Measurements from ENCODE around the gene CREBL2. TPM values are rescaled to one million over a fixed set of nuclear protein-coding genes. Genes with fewer than 3 reads are reported as not detected.

CREBL2 gene
- total RNA-seq, 3 donors from 2014 or later (not counting 1 experiment from before 2014, with no cell fraction given) = 9.0 to 13.1 (median 10.7) TPM

- H3K4me1 ChIP-seq (ENCODE audit: control insufficient read depth, insufficient read depth, low read length) = no peaks in the 10 kb centered on the region
- H3K4me1 Mint-ChIP-seq = no peaks in the 10 kb centered on the region
- H3K9me3 ChIP-seq (ENCODE audit: control insufficient read depth, insufficient read depth, low read length) = no peaks in the 10 kb centered on the region
- no peak overlapping the region for H3K27ac Mint-ChIP-seq
- no peaks in the 10 kb centered on the region for H3K36me3 ChIP-seq (ENCODE audit: control insufficient read depth, insufficient read depth, low read length)
- H3K36me3 Mint-ChIP-seq = no peaks in the 10 kb centered on the region
- intact Hi-C loops (cut with micrococcal nuclease) = no loop called here
- no CpG with 5 or more reads among the region's 1 CpG for WGBS (ENCODE audit: insufficient coverage)
- TF ChIP-seq CTCF (IDR thresholded peaks at IDR 0.05) = no peak
- no peaks in the 10 kb centered on the region for H3K9me3 Mint-ChIP-seq
- no peak overlapping the region for H3K4me3 Mint-ChIP-seq
- no peaks in the 10 kb centered on the region for H3K27me3 ChIP-seq (ENCODE audit: control insufficient read depth, insufficient read depth, low read length)
- DNase-seq (no peak), ATAC-seq (no peak)
- no peak overlapping the region for H3K4me3 ChIP-seq (ENCODE audit: low read length)
- H3K27me3 Mint-ChIP-seq (ENCODE audit: low read depth in 2 of 2) = no peaks in the 10 kb centered on the region
- no peak overlapping the region for H3K27ac ChIP-seq (ENCODE audit: low read length)
Observed at GRCh38 chr12:12668005-12668404, 56.3 kb downstream of the CREBL2 start.

GRCh38 chr12:12669020-12669419 lies 57.3 kb downstream of the CREBL2 start:
- no peaks in the 10 kb centered on the region for H3K9me3 ChIP-seq (ENCODE audit: control insufficient read depth, insufficient read depth, low read length)

GRCh38 chr12:12671850-12672660 lies 60.4 kb downstream of the CREBL2 start:
- H3K27ac ChIP-seq (ENCODE audit: low read length) = no peak overlapping the region
- 88% methylated on average over 5 of the region's 8 CpGs for WGBS (ENCODE audit: insufficient coverage)
- H3K27me3 ChIP-seq (ENCODE audit: control insufficient read depth, insufficient read depth, low read length) = no peaks in the 10 kb centered on the region
- Mint-ChIP-seq H3K4me1 (no peaks in the 10 kb centered on the region), H3K4me3 (no peak overlapping the region), H3K9me3 (no peaks in the 10 kb centered on the region), H3K27ac (no peak overlapping the region), H3K36me3 (no peaks in the 10 kb centered on the region), H3K27me3 (ENCODE audit: low read depth in 2 of 2) (no peaks in the 10 kb centered on the region)
- DNase-seq = no peak
- intact Hi-C loops (cut with micrococcal nuclease) = no loop called here
- no peaks in the 10 kb centered on the region for H3K9me3 ChIP-seq (ENCODE audit: control insufficient read depth, insufficient read depth, low read length)
- no peaks in the 10 kb centered on the region for H3K36me3 ChIP-seq (ENCODE audit: control insufficient read depth, insufficient read depth, low read length)
- H3K4me1 ChIP-seq (ENCODE audit: control insufficient read depth, insufficient read depth, low read length) = no peaks in the 10 kb centered on the region
- H3K4me3 ChIP-seq (ENCODE audit: low read length) = no peak overlapping the region
- no peak for ATAC-seq
- no peak for TF ChIP-seq CTCF (IDR thresholded peaks at IDR 0.05)

More at GRCh38 chr12:12669020-12669419, 57.3 kb downstream of the CREBL2 start:
- no peak for TF ChIP-seq CTCF (IDR thresholded peaks at IDR 0.05)
- no peak overlapping the region for H3K27ac ChIP-seq (ENCODE audit: low read length)
- H3K4me3 Mint-ChIP-seq = no peak overlapping the region
- no peaks in the 10 kb centered on the region for H3K36me3 ChIP-seq (ENCODE audit: control insufficient read depth, insufficient read depth, low read length)
- no peaks in the 10 kb centered on the region for H3K4me1 ChIP-seq (ENCODE audit: control insufficient read depth, insufficient read depth, low read length)
- DNase-seq (no peak), ATAC-seq (no peak)
- no peak overlapping the region for H3K27ac Mint-ChIP-seq
- no peak overlapping the region for H3K4me3 ChIP-seq (ENCODE audit: low read length)
- H3K27me3 ChIP-seq (ENCODE audit: control insufficient read depth, insufficient read depth, low read length) = no peaks in the 10 kb centered on the region
- 100% methylated on average over 2 of the region's 2 CpGs for WGBS (ENCODE audit: insufficient coverage)
- H3K36me3 Mint-ChIP-seq = no peaks in the 10 kb centered on the region
- no peaks in the 10 kb centered on the region for H3K4me1 Mint-ChIP-seq
- intact Hi-C loops (cut with micrococcal nuclease) = no loop called here
- no peaks in the 10 kb centered on the region for H3K9me3 Mint-ChIP-seq
- no peaks in the 10 kb centered on the region for H3K27me3 Mint-ChIP-seq (ENCODE audit: low read depth in 2 of 2)

- TF ChIP-seq CTCF (IDR thresholded peaks at IDR 0.05) = no peak
- Mint-ChIP-seq H3K4me3 (no peak overlapping the region), H3K9me3 (no peaks in the 10 kb centered on the region), H3K36me3 (no peaks in the 10 kb centered on the region), H3K4me1 (no peaks in the 10 kb centered on the region), H3K27ac (no peak overlapping the region), H3K27me3 (ENCODE audit: low read depth in 2 of 2) (no peaks in the 10 kb centered on the region)
- ATAC-seq (peak in 1 of 3 donors; percentile 21), DNase-seq (no peak)
- WGBS (ENCODE audit: insufficient coverage) = 86% methylated on average over 3 of the region's 3 CpGs
- Histone ChIP-seq H3K27ac (ENCODE audit: low read length) (no peak overlapping the region), H3K36me3 (ENCODE audit: control insufficient read depth, insufficient read depth, low read length) (no peaks in the 10 kb centered on the region), H3K27me3 (ENCODE audit: control insufficient read depth, insufficient read depth, low read length) (no peaks in the 10 kb centered on the region), H3K9me3 (ENCODE audit: control insufficient read depth, insufficient read depth, low read length) (no peaks in the 10 kb centered on the region), H3K4me1 (ENCODE audit: control insufficient read depth, insufficient read depth, low read length) (no peaks in the 10 kb centered on the region), H3K4me3 (ENCODE audit: low read length) (no peak overlapping the region)
- intact Hi-C loops (cut with micrococcal nuclease) = no loop called here
Observed at GRCh38 chr12:12673296-12673695, 61.6 kb downstream of the CREBL2 start.

Measured in natural killer cell (primary cell).